Measurements from ENCODE around the gene CCDC141.

CCDC141 gene

GRCh38 chr2:178829299-178829960 lies 220.5 kb downstream of the CCDC141 start:
- no peak for DNase-seq

DNA sequence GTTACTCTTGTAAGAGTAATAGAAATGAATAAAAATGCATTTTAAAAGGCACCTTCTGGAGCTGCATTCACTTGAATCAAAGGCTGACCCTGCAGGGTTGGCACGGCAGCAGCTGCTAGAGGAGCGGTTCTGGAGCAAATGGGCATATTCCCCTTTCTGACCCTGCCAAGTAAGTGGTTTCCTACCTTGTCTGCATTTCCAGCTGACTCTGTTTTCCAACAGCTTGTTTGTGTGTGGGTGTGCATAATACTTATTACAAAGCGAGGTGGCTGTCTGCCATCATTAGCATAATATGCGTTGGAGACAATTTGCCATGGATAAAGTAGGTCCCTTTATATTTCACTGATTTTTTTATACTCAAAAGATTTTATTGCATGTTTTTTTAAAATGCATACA lies 221.5 kb downstream of the CCDC141 start:
- peak in 1 of 56 donors; percentile 4 for DNase-seq

DNA sequence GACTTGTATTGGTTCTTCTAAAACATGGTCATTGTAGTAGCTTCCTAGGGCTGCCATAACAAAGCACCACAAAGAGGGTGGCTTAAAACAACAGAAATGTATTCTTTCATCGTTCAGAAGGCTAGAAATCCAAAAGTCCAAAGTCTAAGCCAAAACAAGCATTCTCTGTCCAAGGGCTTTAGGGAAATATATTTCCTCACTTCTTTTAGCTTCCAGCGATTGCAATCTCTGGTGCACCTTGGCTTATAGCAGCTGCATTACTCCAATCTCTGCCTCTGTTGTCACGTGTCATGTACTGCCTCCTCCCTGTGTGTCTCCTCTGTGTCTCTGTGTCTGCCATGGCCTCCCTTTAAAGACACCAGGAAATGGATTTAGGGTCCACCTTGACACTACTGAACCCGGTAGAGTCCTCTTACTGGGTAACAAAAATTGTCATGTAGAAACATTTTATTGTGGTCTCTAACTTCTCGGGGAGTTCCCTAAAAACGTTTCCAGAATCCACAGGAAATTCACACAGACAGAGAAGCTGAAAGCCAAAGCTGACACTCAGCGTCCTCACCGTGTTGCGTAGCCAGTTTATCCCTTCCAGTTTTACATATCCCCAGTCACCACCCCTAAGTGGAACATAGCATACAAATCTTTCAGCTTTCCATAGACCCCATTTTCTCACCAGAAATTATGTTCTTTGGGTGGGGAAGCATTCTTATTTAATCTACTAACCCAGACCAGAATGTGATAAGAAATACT lies 222.0 kb downstream of the CCDC141 start:
- no peak for DNase-seq

GRCh38 chr2:178827111-178827510 lies 222.8 kb downstream of the CCDC141 start:
- no peak for DNase-seq

GRCh38 chr2:178825183-178825582 lies 224.8 kb downstream of the CCDC141 start:
- DNase-seq: no peak

GRCh38 chr2:178824181-178824580 lies 225.8 kb downstream of the CCDC141 start:
- DNase-seq: no peak

DNA sequence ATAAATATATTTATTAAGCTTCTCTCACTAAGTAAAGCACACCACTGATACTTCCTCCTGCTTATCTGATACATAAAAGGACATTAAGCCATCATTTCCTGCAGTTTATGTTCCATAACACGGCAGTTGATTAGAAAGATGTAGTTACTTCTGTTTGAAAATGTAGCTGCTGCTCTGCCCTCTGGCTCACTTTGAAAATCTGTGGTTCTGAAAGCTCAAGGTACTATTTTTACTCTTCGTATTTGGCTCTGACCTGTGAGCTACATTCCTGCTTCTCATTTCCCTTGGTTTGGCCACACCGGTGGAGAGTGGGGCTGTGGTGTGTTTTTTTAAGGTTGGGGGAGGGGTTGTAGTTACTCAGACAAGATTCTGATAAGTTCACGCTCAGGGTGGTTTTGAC lies 229.9 kb downstream of the CCDC141 start:
- no peak for DNase-seq

GRCh38 chr2:178819147-178819875 lies 230.6 kb downstream of the CCDC141 start:
- DNase-seq: no peak

- no peak for DNase-seq
Measured at GRCh38 chr2:178811901-178812300, 238.0 kb downstream of the CCDC141 start.

- no peak for DNase-seq
Measured at GRCh38 chr2:178811045-178811444, 238.9 kb downstream of the CCDC141 start.

GRCh38 chr2:178810422-178810821 lies 239.5 kb downstream of the CCDC141 start:
- DNase-seq: no peak

- no peak for DNase-seq
Measured at GRCh38 chr2:178807227-178808008, 242.5 kb downstream of the CCDC141 start, which contains the start of gene TTN. Gene TTN, minus strand, starts transcription at chr2:178807423. Its CDS starts 2,781 bp downstream, at chr2:178804642.

DNA sequence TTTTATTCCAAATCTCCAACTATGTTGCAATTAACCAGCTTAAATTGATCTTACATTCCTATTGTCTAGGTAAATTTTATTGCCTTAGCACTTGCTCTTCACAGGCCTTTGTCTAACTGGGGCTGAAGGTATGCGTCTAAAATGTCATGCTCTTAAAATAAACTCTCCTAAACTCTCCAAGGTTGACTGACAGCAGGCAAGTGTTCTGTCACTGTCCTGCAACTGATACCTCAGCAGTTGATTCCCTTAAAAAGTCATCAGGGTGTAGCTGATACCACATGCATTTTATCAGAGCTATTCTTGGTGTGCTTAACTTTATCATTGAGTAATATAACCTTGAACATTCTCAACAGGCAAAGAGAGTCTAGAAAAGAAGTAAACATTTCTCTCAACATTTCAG lies 243.4 kb downstream of the CCDC141 start:
- DNase-seq: no peak

DNA sequence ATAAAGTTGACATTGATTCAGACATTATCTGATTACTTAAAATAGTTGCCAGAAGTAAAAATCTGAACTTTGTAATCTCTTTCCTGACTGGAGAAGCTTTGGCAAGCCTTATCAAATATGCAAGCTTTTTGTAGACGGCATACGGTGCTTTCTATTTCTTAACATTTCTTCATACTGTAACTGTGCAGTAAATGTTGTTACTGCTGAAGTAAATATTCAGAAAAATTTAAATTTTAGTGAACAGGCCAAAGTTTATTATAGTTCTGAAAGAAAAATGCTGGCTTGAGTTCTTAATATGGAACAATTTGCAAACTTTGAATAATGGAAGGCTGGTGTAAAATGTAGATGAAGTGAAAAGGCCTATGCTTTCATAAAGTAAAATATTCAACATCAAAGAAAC lies 244.5 kb downstream of the CCDC141 start:
- no peak for DNase-seq

GRCh38 chr2:178804791-178805190 lies 245.1 kb downstream of the CCDC141 start:
- DNase-seq: no peak

DNA sequence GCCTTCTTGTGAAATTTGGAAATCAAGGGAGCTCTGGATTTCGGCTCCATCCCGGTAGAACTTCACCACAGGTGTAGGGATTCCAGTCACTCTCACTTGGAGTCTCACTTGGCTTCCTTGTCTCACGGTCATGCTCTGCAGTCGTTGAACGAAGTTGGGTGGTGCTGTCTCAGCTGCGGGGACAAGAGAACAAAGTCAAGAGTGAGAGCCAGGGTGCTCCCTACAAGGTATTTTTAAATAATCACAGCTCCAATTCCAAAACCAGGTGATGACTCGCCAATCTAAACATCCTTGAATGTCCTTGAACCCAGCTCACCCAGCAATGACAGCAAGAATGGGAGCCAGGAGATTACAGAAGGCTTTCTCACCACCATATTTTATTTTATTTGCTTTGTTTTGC lies 249.4 kb downstream of the CCDC141 start:
- DNase-seq: no peak

DNA sequence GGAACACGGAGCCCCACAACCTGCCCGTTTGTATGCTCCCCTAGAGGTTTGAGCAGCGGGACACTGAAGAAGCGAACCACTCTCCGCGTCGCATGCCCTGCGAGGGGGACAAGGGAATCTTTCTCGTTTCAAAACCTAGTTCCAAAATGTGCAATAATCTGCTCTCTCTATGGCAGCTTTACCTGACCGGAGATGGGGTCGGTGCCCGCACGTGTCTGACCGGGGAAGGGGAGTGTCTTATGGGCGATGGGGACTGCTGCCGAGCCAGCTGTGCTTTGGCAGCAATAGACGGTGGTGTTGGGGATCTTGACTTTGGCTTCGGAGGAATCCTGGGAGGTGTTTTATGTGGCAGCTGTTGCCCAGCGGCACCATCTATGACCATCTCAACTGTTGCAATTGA lies 250.6 kb downstream of the CCDC141 start:
- no peak for DNase-seq

DNA sequence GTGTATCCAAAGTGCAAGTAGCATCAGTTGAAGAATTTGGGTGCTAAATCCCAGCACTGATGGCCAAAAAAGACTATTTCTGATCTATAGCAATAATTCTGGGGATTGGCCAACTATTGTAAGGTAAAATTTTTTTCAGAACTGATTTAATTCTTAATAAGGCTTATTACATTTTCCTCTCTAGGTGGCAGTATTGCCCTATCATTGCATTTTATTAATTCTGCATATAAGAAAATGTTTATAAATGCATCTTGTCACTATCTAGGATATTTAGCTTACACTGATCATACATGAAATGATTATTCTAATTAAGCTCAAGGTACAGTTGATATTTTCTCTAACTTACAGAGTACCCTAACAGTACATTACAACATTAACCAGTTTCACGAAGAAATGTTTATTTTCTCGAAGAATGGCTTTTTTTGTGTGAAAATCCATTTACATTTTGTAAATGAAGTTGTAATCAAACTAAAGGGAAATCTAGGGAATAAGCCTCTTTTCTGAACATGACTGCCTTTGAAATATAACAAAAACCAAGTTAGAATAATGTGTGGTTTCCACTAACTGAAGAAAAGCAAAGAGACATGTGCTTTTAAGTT lies 253.8 kb downstream of the CCDC141 start:
- DNase-seq: no peak

GRCh38 chr2:178787934-178788333 lies 262.0 kb downstream of the CCDC141 start:
- DNase-seq: no peak

GRCh38 chr2:178787155-178787554 lies 262.8 kb downstream of the CCDC141 start:
- DNase-seq: no peak

GRCh38 chr2:178783889-178784288 lies 266.0 kb downstream of the CCDC141 start:
- DNase-seq: no peak
